RWPE2 (cell line): ENCODE data around the gene YWHAG.
A peak's percentile ranks its signal among the peaks of the same experiment; 100 is the strongest.
"Not testable (repeated sequence)": the region's sequence is repeated elsewhere in the genome, so short reads cannot be mapped to it uniquely, and the experiment has no call there.

Experiments used
- ATAC-seq: fragments of 200-7000 bp; cut with Tn5 transposase; 3 replicates; pipeline ENCODE4 v1.9.1; 2021; ENCODE audit warnings: low read depth
- DNase-seq: peaks from one replicate; pipeline ENCODE4 v3.0.0-alpha.2; 2020; ENCODE audit warnings: low spot score
- H3K27ac ChIP-seq: fragments of 450-650 bp; 2 replicates; pipeline ENCODE4 v1.5.1; 2017; ENCODE audit warnings: mild to moderate bottlenecking; ENCODE audit not compliant: poor library complexity, severe bottlenecking
- H3K27me3 ChIP-seq: fragments of 250-450 bp; sonication (Bioruptor Pico); 2 replicates; pipeline ENCODE4 v1.5.1; 2021; ENCODE audit warnings: mild to moderate bottlenecking, moderate library complexity; ENCODE audit not compliant: insufficient read depth, poor library complexity, severe bottlenecking
- H3K36me3 ChIP-seq: fragments of 250-450 bp; sonication (Bioruptor Pico); 2 replicates; pipeline ENCODE4 v1.5.1; 2020; ENCODE audit warnings: low read depth, mild to moderate bottlenecking, moderate library complexity
- H3K4me1 ChIP-seq: fragments of 250-450 bp; sonication (Bioruptor Pico); 2 replicates; pipeline ENCODE4 v1.5.1; 2021; ENCODE audit warnings: mild to moderate bottlenecking, moderate library complexity; ENCODE audit not compliant: insufficient read depth, poor library complexity, severe bottlenecking
- H3K4me3 ChIP-seq: fragments of 250-450 bp; sonication (Bioruptor Pico); 2 replicates; pipeline ENCODE4 v1.5.1; 2021; ENCODE audit warnings: mild to moderate bottlenecking, moderate library complexity; ENCODE audit not compliant: severe bottlenecking
- H3K9me3 ChIP-seq: fragments of 250-450 bp; sonication (Bioruptor Pico); 2 replicates; pipeline ENCODE4 v1.5.1; 2021; ENCODE audit warnings: mild to moderate bottlenecking, moderate library complexity; ENCODE audit not compliant: severe bottlenecking
- TF ChIP-seq, protein P1 (sequence below): fragments of 450-650 bp; IDR thresholded peaks from one replicate; pipeline ENCODE4 v1.5.1; 2017; ENCODE audit warnings: mild to moderate bottlenecking, moderate library complexity; ENCODE audit not compliant: poor library complexity, severe bottlenecking

Gene YWHAG

GRCh38 chr7:76338298-76339084 is 20.3 kb downstream of the YWHAG start:
- Histone ChIP-seq H3K4me1 (peaks cover 38% of the 10 kb centered on the region), H3K27me3 (no peaks in the 10 kb centered on the region), H3K4me3 (no peak overlapping the region), H3K9me3 (no peaks in the 10 kb centered on the region), H3K27ac (peak overlapping the region; percentile 27), H3K36me3 (peaks cover 84% of the 10 kb centered on the region)
- ATAC-seq, result peak; percentile 83
- DNase-seq, result no peak
- TF ChIP-seq, protein P1, sequence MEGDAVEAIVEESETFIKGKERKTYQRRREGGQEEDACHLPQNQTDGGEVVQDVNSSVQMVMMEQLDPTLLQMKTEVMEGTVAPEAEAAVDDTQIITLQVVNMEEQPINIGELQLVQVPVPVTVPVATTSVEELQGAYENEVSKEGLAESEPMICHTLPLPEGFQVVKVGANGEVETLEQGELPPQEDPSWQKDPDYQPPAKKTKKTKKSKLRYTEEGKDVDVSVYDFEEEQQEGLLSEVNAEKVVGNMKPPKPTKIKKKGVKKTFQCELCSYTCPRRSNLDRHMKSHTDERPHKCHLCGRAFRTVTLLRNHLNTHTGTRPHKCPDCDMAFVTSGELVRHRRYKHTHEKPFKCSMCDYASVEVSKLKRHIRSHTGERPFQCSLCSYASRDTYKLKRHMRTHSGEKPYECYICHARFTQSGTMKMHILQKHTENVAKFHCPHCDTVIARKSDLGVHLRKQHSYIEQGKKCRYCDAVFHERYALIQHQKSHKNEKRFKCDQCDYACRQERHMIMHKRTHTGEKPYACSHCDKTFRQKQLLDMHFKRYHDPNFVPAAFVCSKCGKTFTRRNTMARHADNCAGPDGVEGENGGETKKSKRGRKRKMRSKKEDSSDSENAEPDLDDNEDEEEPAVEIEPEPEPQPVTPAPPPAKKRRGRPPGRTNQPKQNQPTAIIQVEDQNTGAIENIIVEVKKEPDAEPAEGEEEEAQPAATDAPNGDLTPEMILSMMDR, result no peak

DNA sequence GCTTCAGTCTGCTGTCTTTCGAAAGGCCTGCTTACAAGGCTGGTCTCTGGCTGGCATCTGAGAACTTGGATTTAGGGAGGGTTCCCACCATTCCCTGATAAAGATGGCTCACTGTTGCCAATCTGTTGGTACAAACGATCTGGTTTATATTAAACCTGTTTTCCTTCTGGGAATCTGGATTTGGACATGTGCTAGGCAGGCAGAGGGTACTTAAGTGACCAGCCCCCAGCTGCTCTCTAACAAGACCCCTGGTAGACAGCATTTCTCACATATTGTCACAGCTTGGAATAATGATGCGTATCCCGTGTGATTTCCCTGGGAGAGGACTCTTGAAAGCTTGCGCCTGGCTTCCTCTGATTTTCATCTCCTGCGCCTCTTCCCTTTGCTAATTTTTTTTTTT is 21.6 kb downstream of the YWHAG start:
- Histone ChIP-seq H3K4me3 (no peak overlapping the region), H3K36me3 (peaks cover 84% of the 10 kb centered on the region), H3K9me3 (no peaks in the 10 kb centered on the region), H3K4me1 (peaks cover 32% of the 10 kb centered on the region), H3K27me3 (no peaks in the 10 kb centered on the region), H3K27ac (no peak overlapping the region)
- DNase-seq (no peak), ATAC-seq (no peak)
- TF ChIP-seq, protein P1, result no peak

DNA sequence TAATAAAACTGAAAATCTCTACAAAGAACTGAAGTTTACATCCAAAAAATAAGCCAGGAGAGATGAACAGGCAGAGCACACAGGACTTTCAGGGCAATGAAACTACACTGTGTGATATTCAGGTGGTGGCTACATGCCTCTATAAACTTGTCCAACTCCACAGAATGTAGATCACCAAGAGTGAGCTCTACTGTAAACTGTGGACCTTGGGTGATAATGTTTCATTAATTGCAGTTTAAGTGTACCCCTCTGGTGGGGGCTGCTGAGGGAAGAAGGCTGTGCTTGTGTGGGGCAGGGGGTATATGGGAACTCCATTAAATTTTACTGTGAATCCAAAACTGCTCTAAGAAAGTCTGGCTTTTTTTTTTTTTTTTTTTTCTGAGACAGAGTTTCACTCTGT is 22.7 kb downstream of the YWHAG start:
- H3K36me3 ChIP-seq, result peaks cover 84% of the 10 kb centered on the region
- H3K27ac ChIP-seq, result no peak overlapping the region
- DNase-seq (no peak), ATAC-seq (no peak)
- H3K4me1 ChIP-seq, result peaks cover 32% of the 10 kb centered on the region
- no peaks in the 10 kb centered on the region for H3K9me3 ChIP-seq
- no peaks in the 10 kb centered on the region for H3K27me3 ChIP-seq
- TF ChIP-seq, protein P1, result no peak
- H3K4me3 ChIP-seq, result no peak overlapping the region

DNA sequence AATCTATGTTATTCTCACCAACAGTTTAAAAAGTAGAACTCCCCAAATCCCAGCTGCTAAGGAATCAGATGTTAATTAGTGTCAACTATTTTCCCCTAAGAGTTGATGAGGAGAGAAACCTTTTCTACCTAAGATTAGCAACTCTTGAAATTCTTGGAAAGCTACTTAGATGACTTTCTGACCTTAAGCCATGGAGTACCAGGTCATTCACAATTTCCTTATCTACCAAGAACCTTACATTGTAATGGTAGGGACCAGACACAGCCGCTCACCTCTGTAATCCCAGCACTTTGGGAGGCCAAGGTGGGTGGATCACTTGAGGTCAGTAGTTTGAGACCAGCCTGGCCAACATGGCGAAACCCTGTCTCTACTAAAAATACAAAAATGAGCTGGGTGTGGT is 23.4 kb downstream of the YWHAG start:
- Histone ChIP-seq H3K36me3 (peaks cover 82% of the 10 kb centered on the region), H3K4me1 (peaks cover 26% of the 10 kb centered on the region)
- DNase-seq, H3K4me3 ChIP-seq, H3K27ac ChIP-seq, H3K27me3 ChIP-seq, ATAC-seq, H3K9me3 ChIP-seq: not testable (repeated sequence)

- DNase-seq (no peak), ATAC-seq (no peak)
- no peaks in the 10 kb centered on the region for H3K27me3 ChIP-seq
- H3K4me1 ChIP-seq, result peaks cover 16% of the 10 kb centered on the region
- H3K27ac ChIP-seq, result no peak overlapping the region
- no peaks in the 10 kb centered on the region for H3K9me3 ChIP-seq
- H3K4me3 ChIP-seq, result no peak overlapping the region
- peaks cover 82% of the 10 kb centered on the region for H3K36me3 ChIP-seq
- TF ChIP-seq, protein P1, result no peak
These were observed 24.3 kb downstream of the YWHAG start for GRCh38 chr7:76334320-76334967.
